Memory B cell (primary cell): ENCODE measurements around the gene NR2C2.

Experiments
- ATAC-seq: fragments of 150-1000 bp; cut with Tn5 transposase; 2 replicates; pipeline ENCODE4 v1.10.0; 2021; ENCODE audit warnings: low read depth, mild to moderate bottlenecking, moderate library complexity
- DNase-seq, 2 donors: peaks; one replicate each; pipeline ENCODE4 v3.0.0; 2022; ENCODE audit warnings: low spot score in 2 of 2
- H3K27ac Mint-ChIP-seq: one replicate; pipeline ENCODE4 v1.8.0; 2022; ENCODE audit warnings: mild to moderate bottlenecking, moderate library complexity, mixed read lengths
- H3K27me3 Mint-ChIP-seq: one replicate; pipeline ENCODE4 v1.8.0; 2022; ENCODE audit warnings: mixed read lengths
- H3K36me3 Mint-ChIP-seq: one replicate; pipeline ENCODE4 v1.8.0; 2022; ENCODE audit warnings: mild to moderate bottlenecking, mixed read lengths
- H3K4me1 Mint-ChIP-seq: one replicate; pipeline ENCODE4 v1.8.0; 2022; ENCODE audit warnings: mixed read lengths
- H3K4me3 Mint-ChIP-seq: one replicate; pipeline ENCODE4 v1.8.0; 2022; ENCODE audit warnings: mild to moderate bottlenecking, moderate library complexity, mixed read lengths
- H3K9me3 Mint-ChIP-seq: one replicate; pipeline ENCODE4 v1.8.0; 2022; ENCODE audit warnings: mixed read lengths

Gene NR2C2

DNA sequence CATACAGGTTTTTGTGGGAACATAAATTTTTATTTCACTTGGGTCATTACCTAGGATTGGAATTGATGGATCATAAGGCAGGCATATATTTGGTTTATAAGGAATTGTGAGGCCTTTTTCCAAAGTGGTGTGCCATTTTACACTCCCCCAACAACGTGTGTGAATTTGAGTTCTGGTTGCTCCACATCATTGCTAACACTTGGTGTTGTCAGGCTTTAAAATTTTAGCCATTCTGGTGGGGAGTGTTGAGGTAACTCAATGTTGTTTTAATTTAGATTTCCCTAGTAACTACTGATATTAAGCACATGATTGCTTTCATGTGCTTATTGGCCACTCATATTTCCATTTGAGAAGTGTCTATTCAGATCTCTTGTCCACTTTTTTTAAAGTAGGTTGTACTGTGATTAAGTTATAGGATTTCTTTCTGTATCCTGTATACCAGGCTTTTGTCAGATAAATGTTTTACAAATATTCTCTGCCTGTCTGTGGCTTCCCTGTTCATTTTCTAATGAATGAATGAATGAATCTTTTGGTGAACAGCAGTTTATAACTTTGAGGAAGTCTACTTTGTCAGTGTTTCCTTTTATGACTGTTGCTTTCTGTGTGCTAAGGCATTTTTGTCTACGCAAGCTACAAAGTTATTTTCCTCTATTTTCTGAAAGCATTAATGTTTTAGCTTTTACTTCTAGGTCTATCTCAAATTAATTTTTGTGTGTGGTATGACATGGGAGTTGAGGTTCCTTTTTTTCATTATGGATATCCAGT lies 17.9 kb upstream of the NR2C2 start:
- Mint-ChIP-seq H3K27ac (no peak overlapping the region), H3K27me3 (no peaks in the 10 kb centered on the region)

DNA sequence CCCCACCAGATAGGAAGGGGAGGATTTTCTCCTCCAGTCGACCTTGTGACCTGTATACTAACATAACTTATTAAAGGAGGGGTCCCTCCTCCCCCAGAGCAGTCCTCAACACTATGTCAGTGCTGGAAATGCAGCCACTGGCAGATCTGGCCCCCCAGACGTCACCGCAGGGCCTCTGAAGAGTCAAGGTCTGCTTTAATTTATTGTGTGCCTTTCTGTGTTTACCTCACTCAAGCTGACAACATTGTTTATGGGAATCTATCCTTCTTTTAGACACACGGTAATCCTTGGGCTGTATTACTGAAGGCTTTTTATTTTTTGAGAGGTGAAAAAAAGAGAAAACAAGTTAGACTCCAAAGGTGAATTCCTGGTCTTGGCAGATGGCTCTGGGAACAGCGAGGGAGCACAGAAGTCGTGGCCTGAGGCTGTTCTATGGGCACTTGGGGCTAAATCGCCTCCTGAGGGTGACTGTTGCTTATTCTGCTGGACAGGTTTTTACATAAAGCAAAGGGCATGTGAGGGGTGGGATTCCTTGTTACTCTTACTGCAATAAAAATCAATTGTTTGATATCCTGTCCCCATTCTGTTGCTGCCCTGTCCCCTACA lies 13.5 kb upstream of the NR2C2 start:
- Mint-ChIP-seq H3K4me3 (no peak overlapping the region), H3K27me3 (no peaks in the 10 kb centered on the region), H3K9me3 (no peaks in the 10 kb centered on the region), H3K36me3 (no peaks in the 10 kb centered on the region), H3K4me1 (no peaks in the 10 kb centered on the region), H3K27ac (no peak overlapping the region)
- ATAC-seq (no peak), DNase-seq (no peak)

More for the DNA sequence above, 17.9 kb upstream of the NR2C2 start:
- Mint-ChIP-seq H3K4me1 (no peaks in the 10 kb centered on the region), H3K36me3 (no peaks in the 10 kb centered on the region), H3K9me3 (no peaks in the 10 kb centered on the region), H3K4me3 (no peak overlapping the region)
- no peak for ATAC-seq
- DNase-seq = no peak

DNA sequence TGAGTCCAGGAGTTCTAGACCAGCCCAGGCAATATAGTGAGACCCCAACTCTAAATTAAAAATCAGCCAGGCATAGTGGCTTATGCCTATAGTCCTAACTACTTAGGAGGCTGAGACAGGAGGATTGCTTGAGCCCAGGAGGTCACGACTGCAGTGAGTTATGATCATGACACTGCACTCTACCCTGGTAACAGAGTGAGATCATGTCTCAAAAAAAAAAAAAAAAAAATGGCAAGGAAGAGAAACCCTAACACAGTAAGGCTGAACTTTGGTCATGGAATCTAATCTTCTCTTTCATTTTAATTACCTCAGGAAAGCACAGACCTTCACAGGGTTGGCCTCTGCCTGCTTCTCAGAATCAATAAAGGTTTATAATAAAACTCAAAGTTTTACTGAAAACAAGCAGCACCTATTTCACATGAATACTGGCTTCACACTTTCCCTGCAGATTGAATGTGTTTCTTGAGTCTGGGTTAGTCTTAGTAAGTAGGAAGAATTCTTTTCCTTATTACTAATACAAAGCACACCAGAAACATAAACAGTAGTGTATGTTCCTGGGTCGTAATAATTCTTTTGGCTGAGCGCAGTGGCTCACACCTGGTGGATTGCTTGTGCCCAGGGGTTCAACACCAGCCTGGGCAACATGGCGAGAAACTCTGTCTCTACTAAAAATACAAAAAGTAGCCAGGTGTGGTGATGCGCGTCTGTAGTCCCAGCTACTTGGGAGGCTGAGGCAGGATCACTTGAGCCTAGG lies 11.6 kb upstream of the NR2C2 start:
- DNase-seq (no peak), ATAC-seq (no peak)
- H3K4me1 Mint-ChIP-seq = peaks cover 2% of the 10 kb centered on the region
- no peak overlapping the region for H3K27ac Mint-ChIP-seq
- H3K36me3 Mint-ChIP-seq = no peaks in the 10 kb centered on the region
- no peak overlapping the region for H3K4me3 Mint-ChIP-seq
- H3K27me3 Mint-ChIP-seq = no peaks in the 10 kb centered on the region
- no peaks in the 10 kb centered on the region for H3K9me3 Mint-ChIP-seq

DNA sequence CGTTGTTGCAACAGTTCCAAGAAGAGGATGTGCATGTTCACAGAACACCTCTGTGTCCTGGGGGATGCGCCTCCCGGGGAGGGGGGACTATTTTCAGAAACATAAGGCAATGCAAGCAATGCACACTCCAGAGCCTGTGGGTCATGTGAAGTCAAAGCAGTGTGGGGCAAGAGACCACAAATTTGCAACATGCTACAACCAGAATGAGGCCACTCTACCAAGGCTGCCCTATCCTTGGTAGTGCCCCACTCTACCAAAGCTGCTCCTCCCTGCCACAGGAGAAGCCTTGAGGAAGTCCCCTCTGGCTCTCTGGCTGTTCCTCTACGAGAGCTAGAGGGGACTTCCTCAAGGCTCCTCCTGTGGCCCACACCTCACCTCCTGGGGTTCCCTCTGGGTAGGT lies 8.4 kb upstream of the NR2C2 start:
- ATAC-seq = no peak
- no peaks in the 10 kb centered on the region for H3K36me3 Mint-ChIP-seq
- peaks cover 2% of the 10 kb centered on the region for H3K4me1 Mint-ChIP-seq

DNA sequence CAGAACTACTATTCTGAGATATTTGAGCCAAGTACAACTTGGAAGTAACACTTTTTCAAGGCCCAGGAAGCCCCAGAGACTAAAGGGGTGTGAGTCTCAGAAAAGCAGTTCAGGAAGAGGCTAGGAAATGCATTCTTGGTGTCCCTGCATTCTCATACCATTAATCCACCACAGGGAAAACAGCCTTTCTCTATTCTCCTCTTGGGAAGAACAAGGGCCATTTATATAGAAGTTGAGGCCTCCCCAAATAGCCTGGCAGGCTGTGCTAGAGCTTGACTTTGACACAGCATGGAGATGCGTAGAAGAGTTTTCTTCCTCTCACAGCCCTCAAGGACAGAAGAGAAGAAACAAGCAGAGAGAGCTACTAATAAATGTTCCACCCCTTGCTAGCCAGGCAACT lies 5.5 kb upstream of the NR2C2 start:
- H3K4me3 Mint-ChIP-seq = no peak overlapping the region
- ATAC-seq (no peak), DNase-seq (no peak)
- H3K4me1 Mint-ChIP-seq = peaks cover 13% of the 10 kb centered on the region
- H3K9me3 Mint-ChIP-seq = no peaks in the 10 kb centered on the region
- H3K36me3 Mint-ChIP-seq = peaks cover 4% of the 10 kb centered on the region
- H3K27ac Mint-ChIP-seq = peak overlapping the region; percentile 50
- H3K27me3 Mint-ChIP-seq = no peaks in the 10 kb centered on the region

More for the DNA sequence above, 8.4 kb upstream of the NR2C2 start:
- Mint-ChIP-seq H3K9me3 (no peaks in the 10 kb centered on the region), H3K27me3 (no peaks in the 10 kb centered on the region), H3K4me3 (no peak overlapping the region), H3K27ac (no peak overlapping the region)
- no peak for DNase-seq

DNA sequence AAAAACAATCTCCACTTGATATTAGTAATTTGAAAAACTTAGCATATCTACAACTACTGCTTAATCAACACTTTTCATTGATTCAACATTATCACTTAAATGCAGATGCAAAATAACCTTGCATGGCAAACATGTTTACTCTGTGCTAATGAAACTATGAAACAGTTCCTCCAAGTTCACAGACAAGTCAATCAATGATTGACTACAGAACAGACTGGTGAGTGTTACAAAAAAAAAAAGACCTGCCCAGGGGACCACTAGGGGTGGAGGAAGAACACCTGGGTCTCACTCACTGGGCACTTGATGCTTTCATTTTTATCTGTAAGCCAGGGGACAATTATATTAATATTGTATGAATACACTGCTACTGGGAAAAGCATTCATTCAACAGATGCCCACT lies 4.3 kb upstream of the NR2C2 start:
- no peak overlapping the region for H3K27ac Mint-ChIP-seq
- H3K27me3 Mint-ChIP-seq = no peaks in the 10 kb centered on the region
- ATAC-seq (no peak), DNase-seq (no peak)
- H3K4me3 Mint-ChIP-seq = no peak overlapping the region
- H3K4me1 Mint-ChIP-seq = peaks cover 13% of the 10 kb centered on the region
- no peaks in the 10 kb centered on the region for H3K9me3 Mint-ChIP-seq
- peaks cover 4% of the 10 kb centered on the region for H3K36me3 Mint-ChIP-seq

DNA sequence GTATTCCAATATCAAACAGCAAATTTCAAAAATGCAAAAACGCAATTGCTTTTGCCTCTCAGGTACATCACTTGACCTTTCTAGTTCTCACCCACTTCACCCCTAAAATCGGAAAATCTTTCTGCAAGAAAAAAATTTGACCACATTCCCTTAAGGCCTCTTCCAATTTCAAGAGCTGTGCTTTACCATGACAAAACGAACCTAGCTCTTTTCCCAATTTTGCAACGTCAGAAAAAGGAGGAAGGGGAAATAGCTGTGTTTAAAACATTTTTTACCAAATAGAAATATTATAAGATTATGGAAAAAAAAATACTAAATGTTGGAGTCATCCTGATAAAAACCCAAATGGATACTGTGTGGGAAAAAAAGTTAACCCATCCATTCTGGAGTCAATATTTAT lies 1.1 kb upstream of the NR2C2 start:
- peaks cover 7% of the 10 kb centered on the region for H3K36me3 Mint-ChIP-seq
- H3K27me3 Mint-ChIP-seq = no peaks in the 10 kb centered on the region
- ATAC-seq (no peak), DNase-seq (no peak)
- peak overlapping the region; percentile 100 for H3K4me3 Mint-ChIP-seq
- peak overlapping the region; percentile 100 for H3K27ac Mint-ChIP-seq
- no peaks in the 10 kb centered on the region for H3K9me3 Mint-ChIP-seq
- H3K4me1 Mint-ChIP-seq = peaks cover 23% of the 10 kb centered on the region

DNA sequence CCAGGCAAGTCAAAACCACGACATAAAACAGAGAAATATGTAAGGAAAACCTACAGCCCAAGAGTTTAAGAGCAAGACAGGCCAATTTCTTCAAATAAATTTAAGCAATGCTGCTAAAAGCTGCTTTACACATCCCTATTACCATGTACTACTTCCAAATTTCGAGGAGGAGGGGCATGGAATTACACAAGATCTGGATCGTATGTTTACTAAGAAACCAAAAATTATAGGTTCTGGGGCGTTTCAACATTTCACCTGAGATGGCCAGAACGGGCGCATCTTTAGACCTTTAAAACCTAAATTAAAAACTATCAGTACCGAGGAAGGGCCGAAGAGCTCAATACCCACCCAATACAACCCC lies 664 bp upstream of the NR2C2 start:
- Mint-ChIP-seq H3K9me3 (no peaks in the 10 kb centered on the region), H3K4me1 (peaks cover 23% of the 10 kb centered on the region), H3K4me3 (peak overlapping the region; percentile 100), H3K36me3 (peaks cover 7% of the 10 kb centered on the region), H3K27me3 (no peaks in the 10 kb centered on the region), H3K27ac (peak overlapping the region; percentile 100)
- DNase-seq = no peak
- no peak for ATAC-seq

DNA sequence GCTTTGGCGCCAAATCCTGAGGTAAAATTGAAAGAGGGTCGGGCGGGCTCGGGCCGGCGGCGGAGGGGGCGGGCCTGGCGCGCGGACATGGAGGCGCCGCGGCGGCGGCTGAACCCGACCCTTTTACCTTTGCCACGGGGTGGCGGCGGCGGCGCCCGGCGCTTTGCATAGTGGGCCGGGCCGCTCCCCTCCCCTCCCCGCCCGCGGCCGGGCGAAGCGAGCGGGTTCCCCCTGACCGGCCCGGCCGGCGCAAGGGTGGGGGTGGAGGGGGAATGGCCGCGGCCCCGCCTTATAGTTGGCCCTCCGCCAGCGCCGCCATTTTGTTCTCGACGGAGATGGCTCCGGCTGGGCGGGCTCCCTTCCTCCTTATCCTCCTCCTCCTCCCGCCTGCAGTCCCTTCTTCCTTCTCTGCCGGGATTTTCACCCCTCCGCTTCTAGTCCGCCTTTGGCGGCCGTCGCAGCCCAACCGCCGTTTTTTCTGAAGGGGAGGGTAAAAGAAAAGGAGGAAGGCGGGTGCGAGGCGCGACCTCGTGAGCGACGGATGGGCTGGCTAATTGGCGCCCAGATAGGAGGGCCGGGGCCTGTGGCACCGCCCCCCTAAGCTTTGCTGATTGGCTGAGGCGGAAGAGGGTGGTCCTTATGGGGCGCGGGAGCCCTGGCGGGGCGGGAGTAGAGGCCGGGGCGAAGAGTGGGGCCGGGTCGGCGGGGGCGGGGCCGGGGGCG lies 664 bp downstream of the NR2C2 start:
- H3K36me3 Mint-ChIP-seq = peaks cover 9% of the 10 kb centered on the region
- H3K9me3 Mint-ChIP-seq = no peaks in the 10 kb centered on the region

DNA sequence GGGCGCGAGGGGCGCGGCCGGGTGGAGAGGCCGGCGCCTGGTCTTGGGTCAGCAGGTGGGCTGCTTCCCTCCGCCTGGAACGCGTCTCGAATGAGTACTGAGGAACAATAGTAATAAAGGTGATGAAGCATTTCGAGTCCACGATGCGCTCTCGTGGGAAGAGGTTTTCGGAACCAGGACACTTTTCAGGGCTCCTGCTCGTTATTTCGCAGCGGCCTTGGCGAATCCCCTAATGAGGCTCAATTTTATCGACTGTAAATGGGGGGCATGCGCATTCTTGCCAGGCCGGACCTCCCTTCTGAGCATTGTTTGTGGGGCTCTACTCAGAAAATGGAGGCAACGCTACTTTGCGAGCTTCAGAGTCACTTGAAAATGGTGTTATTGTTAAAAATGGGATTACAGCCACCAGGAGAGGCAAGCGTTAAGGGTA lies 1.2 kb downstream of the NR2C2 start:
- no peak for ATAC-seq
- H3K9me3 Mint-ChIP-seq = no peaks in the 10 kb centered on the region
- H3K4me3 Mint-ChIP-seq = peak overlapping the region; percentile 100
- H3K36me3 Mint-ChIP-seq = peaks cover 9% of the 10 kb centered on the region
- H3K27me3 Mint-ChIP-seq = no peaks in the 10 kb centered on the region
- no peak for DNase-seq
- H3K27ac Mint-ChIP-seq = peak overlapping the region; percentile 100
- H3K4me1 Mint-ChIP-seq = peaks cover 28% of the 10 kb centered on the region

More for the DNA sequence above, 664 bp downstream of the NR2C2 start:
- H3K27ac Mint-ChIP-seq = peak overlapping the region; percentile 100
- peak; percentile 97 to 99 for DNase-seq
- H3K4me3 Mint-ChIP-seq = peak overlapping the region; percentile 100
- no peaks in the 10 kb centered on the region for H3K27me3 Mint-ChIP-seq
- peak; percentile 79 for ATAC-seq
- peaks cover 28% of the 10 kb centered on the region for H3K4me1 Mint-ChIP-seq

DNA sequence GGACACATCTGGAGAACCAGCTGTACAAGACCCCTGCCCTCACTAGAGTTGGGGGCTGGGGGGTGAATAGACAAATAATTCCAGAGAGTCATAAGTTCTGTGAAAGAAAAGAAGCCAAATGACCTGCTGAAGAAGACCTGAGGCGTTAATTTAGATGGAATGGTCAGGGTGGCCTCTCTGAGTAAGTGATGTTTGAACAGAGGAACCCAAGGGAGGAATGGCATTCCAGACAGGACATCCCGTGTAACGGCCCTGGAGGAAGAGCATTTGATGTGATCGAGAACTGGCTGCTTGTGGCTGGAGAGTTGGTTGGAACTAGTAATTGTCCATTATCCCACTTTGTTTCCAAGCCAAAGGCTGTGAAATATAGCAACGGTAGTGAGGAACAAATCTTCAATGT lies 1.7 kb downstream of the NR2C2 start:
- peak overlapping the region; percentile 100 for H3K27ac Mint-ChIP-seq
- ATAC-seq = no peak
- no peaks in the 10 kb centered on the region for H3K9me3 Mint-ChIP-seq
- H3K36me3 Mint-ChIP-seq = peaks cover 9% of the 10 kb centered on the region
- peaks cover 28% of the 10 kb centered on the region for H3K4me1 Mint-ChIP-seq
- peak overlapping the region; percentile 100 for H3K4me3 Mint-ChIP-seq
- H3K27me3 Mint-ChIP-seq = no peaks in the 10 kb centered on the region
- no peak for DNase-seq

DNA sequence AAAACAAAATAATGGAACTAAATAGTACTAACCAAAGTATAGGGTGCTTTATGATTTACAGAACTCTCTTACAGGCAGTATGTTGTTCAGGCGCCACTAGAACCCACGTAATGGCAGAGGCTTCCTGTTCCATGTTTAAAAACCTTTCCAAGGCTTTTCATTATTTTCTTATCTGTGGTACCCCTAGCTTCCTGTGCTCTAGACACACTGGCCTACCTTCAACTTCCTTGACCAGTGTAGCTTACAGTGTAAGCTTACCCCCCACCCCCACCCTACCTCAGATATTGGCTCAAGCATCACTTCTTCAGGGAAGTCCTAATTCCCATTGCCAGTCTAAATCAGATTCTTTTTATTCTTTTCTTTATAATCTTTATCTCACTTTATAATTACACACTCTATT lies 2.9 kb downstream of the NR2C2 start:
- Mint-ChIP-seq H3K9me3 (no peaks in the 10 kb centered on the region), H3K4me1 (peaks cover 29% of the 10 kb centered on the region), H3K36me3 (peaks cover 10% of the 10 kb centered on the region), H3K27me3 (no peaks in the 10 kb centered on the region), H3K27ac (no peak overlapping the region), H3K4me3 (no peak overlapping the region)
- no peak for ATAC-seq
- no peak for DNase-seq

DNA sequence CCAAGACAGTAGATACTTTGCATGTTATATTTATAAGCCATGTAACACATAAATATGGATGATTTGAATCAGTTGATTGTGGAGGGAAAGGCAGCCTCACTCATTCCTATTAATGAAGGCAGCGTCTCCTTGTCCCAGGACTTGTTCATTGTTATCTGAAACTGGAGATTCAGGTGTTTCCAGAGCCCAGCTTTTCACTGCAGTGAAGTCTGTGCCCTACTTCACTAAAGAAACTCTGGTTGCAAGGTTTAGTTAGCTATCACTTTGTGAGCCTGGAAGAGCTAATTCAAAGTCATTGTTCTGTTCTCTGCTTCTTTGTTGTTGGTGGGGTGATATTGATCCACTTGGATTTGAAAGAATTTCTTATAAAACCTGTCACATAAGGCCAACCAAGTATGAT lies 9.8 kb downstream of the NR2C2 start:
- H3K4me1 Mint-ChIP-seq = peaks cover 32% of the 10 kb centered on the region
- no peaks in the 10 kb centered on the region for H3K27me3 Mint-ChIP-seq
- no peak overlapping the region for H3K27ac Mint-ChIP-seq
- no peak overlapping the region for H3K4me3 Mint-ChIP-seq
- DNase-seq (no peak), ATAC-seq (no peak)
- no peaks in the 10 kb centered on the region for H3K9me3 Mint-ChIP-seq
- H3K36me3 Mint-ChIP-seq = peaks cover 8% of the 10 kb centered on the region

DNA sequence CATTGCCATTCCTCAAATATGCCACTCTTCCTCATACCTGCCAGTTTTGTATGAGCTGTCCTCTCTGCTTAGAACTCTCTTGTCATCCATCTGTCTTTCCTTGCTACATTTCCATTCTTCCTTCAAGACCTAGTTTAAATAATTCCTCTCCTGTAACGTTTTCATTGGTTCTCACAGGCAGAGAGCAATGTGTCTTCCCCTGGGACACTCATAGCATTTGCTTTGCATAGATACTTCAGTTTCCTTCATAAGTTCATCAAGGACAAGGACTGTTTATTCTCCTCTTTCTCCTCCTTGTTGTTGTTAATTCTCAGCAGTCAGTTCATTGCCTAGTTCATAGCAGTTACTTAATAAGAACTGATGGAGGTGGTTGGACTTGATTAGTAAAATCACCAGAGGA lies 10.5 kb downstream of the NR2C2 start:
- ATAC-seq = peak; percentile 69
- H3K9me3 Mint-ChIP-seq = no peaks in the 10 kb centered on the region
- H3K27me3 Mint-ChIP-seq = no peaks in the 10 kb centered on the region
- no peak for DNase-seq
- peaks cover 26% of the 10 kb centered on the region for H3K4me1 Mint-ChIP-seq
- H3K36me3 Mint-ChIP-seq = peaks cover 9% of the 10 kb centered on the region
- H3K4me3 Mint-ChIP-seq = peak overlapping the region; percentile 52
- peak overlapping the region; percentile 40 for H3K27ac Mint-ChIP-seq
